Activated T-cell treated with anti-CD3 and anti-CD28 coated beads for 1 hour (primary cell): ENCODE measurements around the gene PDIA4.

Experiments
- DNase-seq: peaks from one replicate; pipeline ENCODE4 v3.0.0-alpha.2; 2020; ENCODE audit warnings: low read depth

PDIA4 gene

DNA sequence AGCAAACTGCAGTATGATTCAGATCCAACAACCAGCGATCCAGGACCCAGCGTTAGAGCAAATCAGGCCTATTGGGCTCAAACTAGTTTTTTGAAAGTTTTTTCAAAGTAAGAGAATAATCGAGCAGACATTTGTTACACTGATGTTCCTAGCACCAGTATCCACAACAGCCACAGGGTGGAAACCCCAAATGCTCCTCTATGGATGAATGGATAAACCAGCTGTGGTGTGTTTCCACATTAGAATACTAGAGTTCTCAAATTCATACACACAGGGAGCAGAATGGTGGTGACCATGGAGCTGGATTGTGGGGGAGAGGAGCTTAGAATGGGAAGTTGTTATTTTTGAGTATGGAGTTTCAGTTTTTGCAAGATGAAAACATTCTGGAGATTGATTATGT is 60.7 kb downstream of the PDIA4 start:
- DNase-seq, result no peak

DNA sequence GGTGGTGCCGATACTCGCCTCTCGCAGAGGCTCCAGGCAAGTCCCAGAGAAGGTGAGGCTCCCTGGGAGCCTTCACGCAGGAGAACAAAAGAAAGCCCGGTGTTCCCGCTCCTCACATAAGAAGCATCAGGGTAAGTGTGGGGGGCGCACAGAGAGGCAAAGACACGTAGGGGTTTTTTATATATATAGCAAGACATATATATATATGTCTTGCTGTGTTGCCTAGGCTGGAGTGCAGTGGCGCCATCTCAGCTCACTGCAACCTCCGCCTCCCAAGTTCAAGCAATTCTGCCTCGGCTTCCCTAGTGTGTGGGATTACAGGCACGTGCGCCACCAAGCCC is 61.3 kb downstream of the PDIA4 start:
- no peak for DNase-seq

DNA sequence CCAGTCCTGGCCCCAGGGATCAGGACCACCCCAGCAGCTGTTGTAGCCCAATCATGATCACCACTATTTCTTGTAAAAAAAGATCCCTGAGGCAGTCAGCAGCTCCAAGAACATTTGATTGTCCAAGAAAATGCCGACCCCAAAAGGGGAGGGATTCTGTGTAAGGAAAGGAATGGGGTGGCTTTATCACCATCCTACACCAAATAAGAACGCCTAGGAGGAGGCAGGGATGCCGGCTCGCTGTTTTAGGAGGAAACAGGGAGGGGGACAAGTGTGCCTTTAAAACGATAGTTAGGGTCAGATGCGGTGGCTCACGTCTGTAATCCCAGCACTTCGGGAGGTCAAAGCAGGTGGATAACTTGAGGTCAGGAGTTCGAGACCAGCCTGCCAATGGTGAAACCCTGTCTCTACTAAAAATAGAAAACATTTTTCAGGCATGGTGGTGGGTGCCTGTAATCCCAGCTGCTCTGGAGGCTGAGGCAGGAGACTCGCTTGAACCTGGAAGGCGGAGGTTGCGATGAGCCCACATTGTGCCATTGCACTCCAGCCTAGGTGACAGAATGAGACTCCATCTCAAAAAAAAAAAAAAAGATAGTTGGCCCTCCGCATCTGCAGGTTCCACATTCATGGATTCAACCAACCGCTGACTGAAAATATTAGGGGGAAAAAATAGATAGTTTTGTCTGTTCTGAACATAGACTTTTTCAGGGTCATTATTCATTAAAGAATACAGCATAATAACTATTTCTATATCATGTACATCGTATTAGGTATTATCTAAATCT is 63.6 kb downstream of the PDIA4 start:
- DNase-seq, result no peak

DNA sequence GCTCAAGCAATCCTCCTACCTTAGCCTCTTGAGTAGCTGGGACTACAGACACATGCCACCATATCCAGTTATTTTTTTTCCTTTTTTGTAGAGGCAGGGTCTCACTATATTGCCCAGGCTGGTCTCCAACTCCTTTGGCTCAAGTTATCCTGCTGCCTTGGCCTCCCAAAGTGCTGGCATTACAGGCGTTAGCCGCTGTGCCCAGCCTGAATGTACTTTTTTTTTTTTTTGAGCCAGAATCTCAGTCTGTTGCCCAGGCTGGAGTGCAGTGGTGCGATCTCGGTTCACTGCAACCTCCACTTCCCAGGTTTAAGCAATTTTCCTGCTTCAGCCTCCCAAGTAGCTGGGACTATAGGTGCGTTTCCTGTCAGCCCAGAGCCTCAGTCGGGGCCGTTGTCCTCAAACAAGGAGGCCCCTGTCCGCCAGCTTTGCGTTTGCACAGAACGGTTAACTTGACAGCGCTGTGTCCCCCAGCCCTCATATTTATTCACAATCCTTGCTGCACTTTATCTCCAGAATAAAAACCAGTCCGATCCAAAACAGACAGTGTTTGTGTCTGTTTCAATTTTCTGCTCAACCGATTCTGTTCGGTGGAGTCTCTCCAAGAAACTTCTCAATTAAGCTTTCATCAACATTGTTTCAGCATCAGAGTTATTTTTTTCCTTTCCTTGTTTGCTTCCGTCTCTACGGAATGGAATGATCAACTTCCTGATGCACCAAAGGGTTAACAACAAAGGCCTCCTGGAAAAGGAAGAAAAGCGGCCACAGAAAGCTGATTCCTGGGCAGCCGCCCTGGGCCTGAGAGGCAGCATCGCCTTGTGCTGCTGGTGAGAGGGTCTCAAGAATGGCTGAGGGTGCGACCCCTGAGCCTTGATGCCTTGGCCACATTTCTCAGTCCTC is 64.5 kb downstream of the PDIA4 start:
- no peak for DNase-seq

DNA sequence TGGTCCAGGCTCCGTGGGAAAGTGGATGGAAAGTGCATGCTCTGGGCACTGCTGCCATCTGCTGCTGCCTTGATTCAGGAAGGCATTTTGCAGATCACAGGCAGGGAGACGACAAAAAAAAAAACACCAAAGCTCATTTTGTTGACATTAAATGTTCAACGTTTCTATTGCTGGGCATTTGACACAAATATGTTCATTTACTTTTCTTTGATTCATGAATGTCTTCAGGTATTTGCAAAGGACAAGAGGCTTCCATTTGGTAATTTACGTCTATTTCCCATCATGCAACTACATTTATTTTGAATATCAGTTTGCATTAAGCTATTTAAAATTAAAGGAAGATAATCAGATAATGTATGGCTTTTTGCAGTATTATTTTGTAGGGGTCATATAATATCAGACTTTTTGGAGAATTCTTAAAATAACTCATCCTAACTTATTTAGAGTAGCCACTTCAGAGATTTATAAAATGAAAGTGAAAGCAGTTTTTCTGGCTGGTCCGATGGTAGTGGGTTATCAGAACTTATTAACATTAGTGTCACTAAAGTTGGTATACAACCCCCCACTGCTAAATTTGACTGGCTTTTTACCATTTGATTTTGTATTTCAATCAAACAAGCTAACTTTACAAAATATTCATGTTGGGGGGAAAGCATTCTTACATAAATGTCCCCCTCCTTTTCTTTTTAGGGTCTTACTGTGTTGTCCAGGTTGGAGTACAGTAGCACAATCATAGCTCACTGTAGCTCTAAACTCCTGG is 65.3 kb downstream of the PDIA4 start:
- peak; percentile 40 for DNase-seq

DNA sequence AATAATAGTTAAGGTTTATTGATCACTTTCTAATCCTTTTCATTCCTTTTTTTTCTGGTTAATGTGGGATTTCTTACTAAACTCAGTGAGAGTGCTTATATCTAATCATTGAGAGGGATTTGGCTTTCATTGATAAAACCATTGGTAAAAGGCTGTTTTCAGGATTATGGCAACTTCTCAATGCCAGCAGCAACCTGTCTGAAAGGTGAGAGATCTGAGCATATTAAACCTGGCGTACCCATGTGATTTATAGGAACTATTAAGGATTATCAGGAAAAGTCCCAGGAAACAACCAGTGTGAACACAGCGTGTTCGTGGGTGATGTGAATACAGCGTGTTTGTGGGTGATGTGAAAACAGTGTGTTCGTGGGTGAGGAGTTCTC is 65.9 kb downstream of the PDIA4 start:
- DNase-seq, result no peak

DNA sequence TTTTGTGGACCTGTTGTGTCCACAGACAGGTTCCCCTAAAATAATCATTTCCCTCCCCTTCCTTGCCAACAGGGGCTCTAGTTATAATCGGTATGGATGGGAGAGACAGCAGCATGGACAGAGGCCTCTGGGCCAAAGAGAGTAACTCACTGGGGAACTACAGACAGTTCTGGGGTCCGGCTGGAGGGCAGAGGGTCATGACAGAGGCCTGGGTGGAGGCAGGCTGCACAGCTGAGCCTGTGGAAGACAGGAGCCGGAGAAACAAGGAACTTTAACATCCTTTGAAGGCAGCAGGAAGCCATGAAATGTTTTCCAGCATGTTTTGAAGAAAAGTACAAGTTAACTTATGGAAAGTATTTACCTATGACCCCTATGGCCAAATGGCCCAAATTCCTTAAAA is 68.6 kb downstream of the PDIA4 start:
- no peak for DNase-seq

DNA sequence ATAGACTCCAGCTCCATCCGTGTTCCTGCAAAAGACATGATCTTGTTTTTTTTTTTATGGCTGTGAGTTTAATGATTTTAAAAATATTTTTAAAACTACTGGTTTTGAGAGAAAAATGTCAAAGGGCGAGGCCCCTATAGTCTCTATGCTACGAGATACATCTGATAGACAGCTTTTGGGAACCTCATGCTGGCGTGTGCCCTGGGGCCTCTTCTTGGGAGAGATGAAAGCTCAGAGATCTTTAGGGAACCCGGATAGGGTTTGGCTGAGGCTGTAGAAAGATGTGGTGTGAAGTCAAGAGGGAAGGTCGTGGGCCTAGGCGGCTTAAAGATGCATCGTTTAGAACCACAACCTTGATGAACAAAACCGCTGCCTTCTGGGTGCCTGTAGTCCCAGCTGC is 70.2 kb downstream of the PDIA4 start:
- no peak for DNase-seq

DNA sequence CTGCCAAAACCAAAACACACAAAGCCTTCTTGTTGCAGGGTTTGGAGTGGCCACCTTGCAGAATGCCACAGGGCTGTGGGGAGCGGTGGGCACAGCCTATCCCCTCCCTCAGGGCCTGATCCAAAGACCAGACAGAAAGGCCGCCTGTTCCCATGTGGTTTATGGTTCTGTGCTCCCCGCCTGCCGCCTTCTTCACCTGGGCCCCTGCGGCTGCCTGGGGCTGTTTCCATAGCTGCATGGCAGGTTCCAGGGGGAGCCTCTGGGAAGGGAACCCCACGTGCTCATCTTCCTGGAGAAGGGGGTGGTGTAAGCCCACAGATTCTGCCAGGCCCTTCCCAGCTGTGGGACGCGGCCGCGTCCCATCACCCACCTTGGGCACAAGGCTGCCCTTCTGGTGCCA is 73.5 kb downstream of the PDIA4 start:
- DNase-seq, result no peak

DNA sequence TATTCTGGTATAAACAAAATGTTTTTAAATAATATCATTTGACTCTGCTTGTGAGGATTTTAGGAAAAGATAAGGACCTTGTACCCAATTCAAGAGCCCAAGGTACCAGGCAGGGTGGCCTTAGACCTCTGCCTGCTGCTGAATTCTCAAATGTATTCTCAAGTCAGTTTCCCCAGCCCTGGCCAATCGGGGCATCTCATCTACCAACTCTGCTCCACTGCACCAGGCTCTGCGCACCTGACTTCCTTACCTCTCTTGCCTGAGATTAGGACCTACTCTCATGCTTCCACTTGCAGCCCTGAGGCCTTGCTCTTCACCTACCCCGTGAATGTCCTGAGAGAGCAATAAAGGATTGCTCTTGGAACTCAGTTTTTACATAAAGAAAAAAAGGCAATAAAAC is 74.6 kb downstream of the PDIA4 start:
- DNase-seq, result no peak
